ENCODE measurements around the gene IL12RB1. TPM values are rescaled to one million over a fixed set of nuclear protein-coding genes. Genes with fewer than 3 reads are reported as not detected.

The IL12RB1 gene
- total and polyA plus RNA-seq, 10 of the 15 experiments (the other 5 are each of a cell fraction or from before 2014, with no cell fraction given): 2.8 to 29.9 (median 17.6) TPM

GRCh38 chr19:18046059-18046718 lies 40.5 kb downstream of the IL12RB1 start (continued):
- TF ChIP-seq, protein P1, sequence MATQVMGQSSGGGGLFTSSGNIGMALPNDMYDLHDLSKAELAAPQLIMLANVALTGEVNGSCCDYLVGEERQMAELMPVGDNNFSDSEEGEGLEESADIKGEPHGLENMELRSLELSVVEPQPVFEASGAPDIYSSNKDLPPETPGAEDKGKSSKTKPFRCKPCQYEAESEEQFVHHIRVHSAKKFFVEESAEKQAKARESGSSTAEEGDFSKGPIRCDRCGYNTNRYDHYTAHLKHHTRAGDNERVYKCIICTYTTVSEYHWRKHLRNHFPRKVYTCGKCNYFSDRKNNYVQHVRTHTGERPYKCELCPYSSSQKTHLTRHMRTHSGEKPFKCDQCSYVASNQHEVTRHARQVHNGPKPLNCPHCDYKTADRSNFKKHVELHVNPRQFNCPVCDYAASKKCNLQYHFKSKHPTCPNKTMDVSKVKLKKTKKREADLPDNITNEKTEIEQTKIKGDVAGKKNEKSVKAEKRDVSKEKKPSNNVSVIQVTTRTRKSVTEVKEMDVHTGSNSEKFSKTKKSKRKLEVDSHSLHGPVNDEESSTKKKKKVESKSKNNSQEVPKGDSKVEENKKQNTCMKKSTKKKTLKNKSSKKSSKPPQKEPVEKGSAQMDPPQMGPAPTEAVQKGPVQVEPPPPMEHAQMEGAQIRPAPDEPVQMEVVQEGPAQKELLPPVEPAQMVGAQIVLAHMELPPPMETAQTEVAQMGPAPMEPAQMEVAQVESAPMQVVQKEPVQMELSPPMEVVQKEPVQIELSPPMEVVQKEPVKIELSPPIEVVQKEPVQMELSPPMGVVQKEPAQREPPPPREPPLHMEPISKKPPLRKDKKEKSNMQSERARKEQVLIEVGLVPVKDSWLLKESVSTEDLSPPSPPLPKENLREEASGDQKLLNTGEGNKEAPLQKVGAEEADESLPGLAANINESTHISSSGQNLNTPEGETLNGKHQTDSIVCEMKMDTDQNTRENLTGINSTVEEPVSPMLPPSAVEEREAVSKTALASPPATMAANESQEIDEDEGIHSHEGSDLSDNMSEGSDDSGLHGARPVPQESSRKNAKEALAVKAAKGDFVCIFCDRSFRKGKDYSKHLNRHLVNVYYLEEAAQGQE (IDR thresholded peaks at IDR 0.05; ENCODE audit: low read depth, low read length): no peak
- TF ChIP-seq, protein P2, sequence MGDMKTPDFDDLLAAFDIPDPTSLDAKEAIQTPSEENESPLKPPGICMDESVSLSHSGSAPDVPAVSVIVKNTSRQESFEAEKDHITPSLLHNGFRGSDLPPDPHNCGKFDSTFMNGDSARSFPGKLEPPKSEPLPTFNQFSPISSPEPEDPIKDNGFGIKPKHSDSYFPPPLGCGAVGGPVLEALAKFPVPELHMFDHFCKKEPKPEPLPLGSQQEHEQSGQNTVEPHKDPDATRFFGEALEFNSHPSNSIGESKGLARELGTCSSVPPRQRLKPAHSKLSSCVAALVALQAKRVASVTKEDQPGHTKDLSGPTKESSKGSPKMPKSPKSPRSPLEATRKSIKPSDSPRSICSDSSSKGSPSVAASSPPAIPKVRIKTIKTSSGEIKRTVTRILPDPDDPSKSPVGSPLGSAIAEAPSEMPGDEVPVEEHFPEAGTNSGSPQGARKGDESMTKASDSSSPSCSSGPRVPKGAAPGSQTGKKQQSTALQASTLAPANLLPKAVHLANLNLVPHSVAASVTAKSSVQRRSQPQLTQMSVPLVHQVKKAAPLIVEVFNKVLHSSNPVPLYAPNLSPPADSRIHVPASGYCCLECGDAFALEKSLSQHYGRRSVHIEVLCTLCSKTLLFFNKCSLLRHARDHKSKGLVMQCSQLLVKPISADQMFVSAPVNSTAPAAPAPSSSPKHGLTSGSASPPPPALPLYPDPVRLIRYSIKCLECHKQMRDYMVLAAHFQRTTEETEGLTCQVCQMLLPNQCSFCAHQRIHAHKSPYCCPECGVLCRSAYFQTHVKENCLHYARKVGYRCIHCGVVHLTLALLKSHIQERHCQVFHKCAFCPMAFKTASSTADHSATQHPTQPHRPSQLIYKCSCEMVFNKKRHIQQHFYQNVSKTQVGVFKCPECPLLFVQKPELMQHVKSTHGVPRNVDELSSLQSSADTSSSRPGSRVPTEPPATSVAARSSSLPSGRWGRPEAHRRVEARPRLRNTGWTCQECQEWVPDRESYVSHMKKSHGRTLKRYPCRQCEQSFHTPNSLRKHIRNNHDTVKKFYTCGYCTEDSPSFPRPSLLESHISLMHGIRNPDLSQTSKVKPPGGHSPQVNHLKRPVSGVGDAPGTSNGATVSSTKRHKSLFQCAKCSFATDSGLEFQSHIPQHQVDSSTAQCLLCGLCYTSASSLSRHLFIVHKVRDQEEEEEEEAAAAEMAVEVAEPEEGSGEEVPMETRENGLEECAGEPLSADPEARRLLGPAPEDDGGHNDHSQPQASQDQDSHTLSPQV (IDR thresholded peaks at IDR 0.05): no peak
- no peak for TF ChIP-seq ZSCAN29 (IDR thresholded peaks at IDR 0.05)
- TF ChIP-seq NRF1 (conservative IDR thresholded peaks at IDR 0.05; ENCODE audit: low read depth, low read length): no peak
- TF ChIP-seq SUPT20H (IDR thresholded peaks at IDR 0.05; ENCODE audit: borderline replicate concordance, control insufficient read depth, low read depth, low read length): no peak
- no peak for TF ChIP-seq IRF5 (IDR thresholded peaks at IDR 0.05; ENCODE audit: borderline replicate concordance)
- no peak for TF ChIP-seq GABPA (IDR thresholded peaks at IDR 0.05; ENCODE audit: low read depth)
- no peak for TF ChIP-seq STAT3 (IDR thresholded peaks at IDR 0.05; ENCODE audit: low read depth, low read length)
- TF ChIP-seq CEBPB (IDR thresholded peaks at IDR 0.05; ENCODE audit: borderline replicate concordance in 1 of 2, low read depth in 2 of 2, low read length in 2 of 2): no peak

Data from GM12878 (cell line).